Panc1 (cell line): Measurements from ENCODE around the gene ARMH2.

Experiments
- POLR2AphosphoS5 ChIP-seq: IDR thresholded peaks from 2 replicates; pipeline ENCODE4 v1.6.1; 2012; ENCODE audit warnings: mild to moderate bottlenecking, low read depth, low read length, moderate library complexity
- TCF7L2 ChIP-seq: IDR thresholded peaks from 2 replicates; pipeline ENCODE4 v1.6.1; 2011; ENCODE audit warnings: mild to moderate bottlenecking, low read depth, low read length, inconsistent platforms
- TF ChIP-seq, protein P1 (sequence below): fragments of 450-650 bp; IDR thresholded peaks from 2 replicates; pipeline ENCODE4 v1.5.1; 2017; ENCODE audit warnings: mild to moderate bottlenecking

DNA sequence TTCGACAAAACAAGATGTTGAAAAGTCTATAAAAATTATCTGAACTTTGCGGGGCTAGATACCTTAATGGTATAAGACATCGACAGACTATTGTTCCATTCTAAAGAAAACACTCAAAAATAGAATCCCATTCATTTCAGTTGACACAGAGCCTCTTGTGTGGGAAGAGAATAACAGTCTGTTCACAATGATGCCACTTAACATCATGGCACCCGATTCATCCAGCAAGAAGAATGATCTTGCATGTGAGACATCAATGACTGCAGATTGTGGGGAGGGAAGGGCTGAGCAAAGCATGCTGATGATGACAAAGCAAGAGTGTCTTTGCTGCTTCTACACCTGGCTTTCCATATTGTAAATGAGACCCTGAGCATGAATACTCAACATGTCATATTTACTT lies 49.7 kb upstream of the ARMH2 start:
- TF ChIP-seq, protein P1, sequence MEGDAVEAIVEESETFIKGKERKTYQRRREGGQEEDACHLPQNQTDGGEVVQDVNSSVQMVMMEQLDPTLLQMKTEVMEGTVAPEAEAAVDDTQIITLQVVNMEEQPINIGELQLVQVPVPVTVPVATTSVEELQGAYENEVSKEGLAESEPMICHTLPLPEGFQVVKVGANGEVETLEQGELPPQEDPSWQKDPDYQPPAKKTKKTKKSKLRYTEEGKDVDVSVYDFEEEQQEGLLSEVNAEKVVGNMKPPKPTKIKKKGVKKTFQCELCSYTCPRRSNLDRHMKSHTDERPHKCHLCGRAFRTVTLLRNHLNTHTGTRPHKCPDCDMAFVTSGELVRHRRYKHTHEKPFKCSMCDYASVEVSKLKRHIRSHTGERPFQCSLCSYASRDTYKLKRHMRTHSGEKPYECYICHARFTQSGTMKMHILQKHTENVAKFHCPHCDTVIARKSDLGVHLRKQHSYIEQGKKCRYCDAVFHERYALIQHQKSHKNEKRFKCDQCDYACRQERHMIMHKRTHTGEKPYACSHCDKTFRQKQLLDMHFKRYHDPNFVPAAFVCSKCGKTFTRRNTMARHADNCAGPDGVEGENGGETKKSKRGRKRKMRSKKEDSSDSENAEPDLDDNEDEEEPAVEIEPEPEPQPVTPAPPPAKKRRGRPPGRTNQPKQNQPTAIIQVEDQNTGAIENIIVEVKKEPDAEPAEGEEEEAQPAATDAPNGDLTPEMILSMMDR, result no peak
- TF ChIP-seq TCF7L2 (no peak), POLR2AphosphoS5 (no peak)
